B cell (primary cell): Measurements from ENCODE around the gene MGARP. TPM values are rescaled to one million over a fixed set of nuclear protein-coding genes. Genes with fewer than 3 reads are reported as not detected.

ENCODE experiments used
- ATAC-seq: fragments of 200-7000 bp; cut with Tn5 transposase; one replicate; pipeline ENCODE4 v1.10.0; 2021; ENCODE audit warnings: low read depth, mild to moderate bottlenecking, moderate number of reproducible peaks, moderate library complexity
- CTCF ChIA-PET: fragments of 350-600 bp; sonication (Branson Sonifier 250); formaldehyde crosslinking; loops from one replicate; lab custom pipeline; 2021; ENCODE audit warnings: antibody characterized with exemption, inconsistent platforms; lab: Charles Lee
- POLR2A ChIA-PET: fragments of 350-600 bp; sonication (Branson Sonifier 250); formaldehyde crosslinking; loops from one replicate; lab custom pipeline; 2021; ENCODE audit warnings: antibody characterized with exemption; lab: Charles Lee
- DNase-seq: peaks from one replicate; pipeline ENCODE4 v3.0.0; 2013
- H2AFZ ChIP-seq: 2 replicates; pipeline ENCODE4 v1.6.1; 2012; ENCODE audit warnings: mild to moderate bottlenecking, low read depth, low read length; ENCODE audit not compliant: insufficient read depth, poor library complexity, severe bottlenecking
- H3K27ac ChIP-seq, 2 donors: 1 replicate in 1 of 2; 2 replicates in 1 of 2; pipeline ENCODE4 v1.5.1; 2012 to 2013; ENCODE audit warnings: low read length in 2 of 2, mild to moderate bottlenecking in 2 of 2, moderate library complexity in 1 of 2
- H3K27me3 ChIP-seq, 4 experiments: fragments of 200-600 bp in 1 of 4; sonication (generic) in 1 of 4; replicated peaks in 1 of 4; 1 replicate in 2 of 4; 2 replicates in 2 of 4; pipeline versions ENCODE4 v1.6.1 to v1.7.0; 2013 to 2016; ENCODE audit warnings: low read length in 3 of 4, mild to moderate bottlenecking in 2 of 4, mixed read lengths in 1 of 4, moderate library complexity in 1 of 4; ENCODE audit not compliant: insufficient read depth in 4 of 4, control insufficient read depth in 3 of 4; ENCODE audit errors: control extremely low read depth in 1 of 4
- H3K36me3 ChIP-seq, 2 experiments: replicated peaks in 1 of 2; 1 replicate in 1 of 2; 2 replicates in 1 of 2; pipeline versions ENCODE4 v1.6.1 to v1.7.1; 2013; ENCODE audit warnings: low read length in 1 of 2; ENCODE audit not compliant: insufficient read depth in 2 of 2, control insufficient read depth in 1 of 2; ENCODE audit errors: control extremely low read depth in 1 of 2, extremely low read depth in 1 of 2
- H3K4me1 ChIP-seq, 2 donors: fragments of 200-600 bp in 1 of 2; sonication (generic) in 1 of 2; 1 replicate in 1 of 2; 2 replicates in 1 of 2; pipeline versions ENCODE4 v1.5.1 to v1.6.1; 2013 to 2017; ENCODE audit warnings: low read length in 2 of 2; ENCODE audit not compliant: control insufficient read depth in 2 of 2, insufficient read depth in 2 of 2
- H3K4me2 ChIP-seq: replicated peaks from 2 replicates; pipeline ENCODE3; 2012; ENCODE audit warnings: mild to moderate bottlenecking, low read depth, low read length; ENCODE audit not compliant: poor library complexity, severe bottlenecking
- H3K4me3 ChIP-seq, 5 experiments: fragments of 200-600 bp in 1 of 5; sonication (generic) in 1 of 5; 1 replicate in 3 of 5; 2 replicates in 2 of 5; pipeline versions ENCODE4 v1.5.1 to v1.7.0; 2011 to 2016; ENCODE audit warnings: low read length in 4 of 5, mild to moderate bottlenecking in 4 of 5, low read depth in 2 of 5, control low read depth in 1 of 5, moderate library complexity in 1 of 5; ENCODE audit not compliant: insufficient read depth in 1 of 5; ENCODE audit errors: control extremely low read depth in 1 of 5, extremely low read depth in 1 of 5
- H3K79me2 ChIP-seq: fragments of 200-600 bp; sonication (generic); one replicate; pipeline ENCODE4 v1.6.0; 2016; ENCODE audit warnings: low read length; ENCODE audit not compliant: control insufficient read depth, insufficient read depth
- H3K9ac ChIP-seq: fragments of 200-600 bp; sonication (generic); 2 replicates; pipeline ENCODE4 v1.6.1; 2017; ENCODE audit warnings: mild to moderate bottlenecking, low read length, moderate library complexity
- H3K9me3 ChIP-seq, 3 donors: one replicate each; pipeline versions ENCODE4 v1.6.1 to v1.7.1; 2013; ENCODE audit warnings: low read length in 2 of 3; ENCODE audit not compliant: control insufficient read depth in 2 of 3, insufficient read depth in 1 of 3; ENCODE audit errors: control extremely low read depth in 1 of 3
- H4K20me1 ChIP-seq: 2 replicates; pipeline ENCODE4 v1.6.0; 2012; ENCODE audit warnings: mild to moderate bottlenecking, low read length; ENCODE audit not compliant: insufficient read depth, control insufficient read depth, poor library complexity, severe bottlenecking
- H3K27ac Mint-ChIP-seq: one replicate; pipeline ENCODE4 v1.8.0; 2021; ENCODE audit warnings: mixed read lengths
- H3K27me3 Mint-ChIP-seq: one replicate; pipeline ENCODE4 v1.8.0; 2021; ENCODE audit warnings: mixed read lengths
- H3K4me1 Mint-ChIP-seq: one replicate; pipeline ENCODE4 v1.8.0; 2021; ENCODE audit warnings: mixed read lengths
- H3K4me3 Mint-ChIP-seq: one replicate; pipeline ENCODE4 v1.8.0; 2021; ENCODE audit warnings: mixed read lengths
- H3K9me3 Mint-ChIP-seq: one replicate; pipeline ENCODE4 v1.8.0; 2022; ENCODE audit warnings: mixed read lengths; ENCODE audit not compliant: insufficient read depth
- EZH2 ChIP-seq: IDR thresholded peaks from 2 replicates; pipeline ENCODE4 v1.6.1; 2012; ENCODE audit warnings: borderline replicate concordance, low read depth, mild to moderate bottlenecking, moderate library complexity, low read length; ENCODE audit not compliant: insufficient read depth, poor library complexity, severe bottlenecking
- WGBS: methylation state at CpG from one replicate; pipeline ENCODE4 v1.1.5; 2013; ENCODE audit warnings: missing lambda C conversion rate; ENCODE audit not compliant: insufficient coverage; 5-methylcytosine and 5-hydroxymethylcytosine counted together
- intact Hi-C: fragments of 100-400 bp; cut with micrococcal nuclease; formaldehyde crosslinking; loops from one replicate; pipeline ENCODE4 v1.10.0; 2022
- polyA plus RNA-seq: library from polyadenylated mRNA; depleted of rRNA; stranded (reverse); fragments of >200 nt; gene quantifications from 2 replicates; pipeline ENCODE4 v1.2.3, GENCODE V29; 2012
- total RNA-seq, 2 donors: library from RNA; stranded (reverse); fragments of 120-200 nt in 1 of 2; gene quantifications; 1 replicate in 1 of 2; 2 replicates in 1 of 2; pipeline versions ENCODE4 v1.2.3 to v1.2.4, GENCODE V29; 2013 to 2022
- TF ChIP-seq, protein P1 (sequence below): fragments of 200-600 bp; IDR thresholded peaks from one replicate; pipeline ENCODE4 v1.8.0; 2022; ENCODE audit warnings: antibody characterized with exemption, mild to moderate bottlenecking

The MGARP gene
- total and polyA plus RNA-seq, 2 donors (not counting 1 experiment from before 2014, with no cell fraction given) = 0.28 TPM; not detected in 1

DNA sequence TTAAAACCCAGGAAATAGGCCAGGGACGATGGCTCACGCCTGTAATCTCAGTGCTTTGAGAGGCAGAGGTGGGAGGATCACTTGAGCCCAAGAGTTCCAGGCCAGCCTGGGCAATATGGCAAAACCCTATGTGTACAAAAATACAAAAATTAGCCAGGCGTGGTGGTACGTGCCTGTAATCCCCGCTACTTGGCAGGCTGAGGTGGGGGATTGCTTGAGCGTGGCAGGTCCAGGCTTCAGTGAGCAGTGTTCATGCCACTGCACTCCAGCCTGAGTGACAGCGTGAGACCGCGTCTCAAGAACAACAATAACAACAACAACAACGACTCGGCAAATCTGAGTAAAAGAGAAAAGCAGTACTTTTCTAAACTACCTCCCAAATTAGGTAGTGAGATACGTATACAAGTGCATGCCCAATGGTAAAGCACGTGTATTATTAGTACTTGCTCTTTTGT, 35.2 kb upstream of the MGARP start:
- H3K9ac ChIP-seq = peak overlapping the region; percentile 40
- peak overlapping the region; percentile 87 for H3K4me3 Mint-ChIP-seq

More for the DNA sequence above, 35.2 kb upstream of the MGARP start:
- Mint-ChIP-seq H3K9me3 (no peaks in the 10 kb centered on the region), H3K27ac (peak overlapping the region; percentile 93), H3K27me3 (no peaks in the 10 kb centered on the region), H3K4me1 (peaks cover 75% of the 10 kb centered on the region)
- Histone ChIP-seq H2AFZ (no peak overlapping the region), H3K36me3 (no peaks in the 10 kb centered on the region), H3K27ac (peak overlapping the region; percentile 80), H3K9me3 (peaks cover 0 to 13% (median 0%) of the 10 kb centered on the region in 3 donors), H4K20me1 (peaks cover 18% of the 10 kb centered on the region), H3K4me2 (peak overlapping the region; percentile 64), H3K4me1 (peaks cover 44 to 66% of the 10 kb centered on the region in 2 donors), H3K27me3 (no peaks in the 10 kb centered on the region), H3K4me3 (peak overlapping the region in 3 of 5 experiments; percentile 25 to 49 (median 40)), H3K79me2 (peaks cover 95% of the 10 kb centered on the region)
- ATAC-seq (peak; percentile 72), DNase-seq (peak; percentile 66)
- ChIA-PET CTCF (interaction anchor here (1.1 to 2.5 kb wide), 2 partner anchors 17 to 20 kb away, joined by 3 to 6 read pairs; no protein-coding TSS in a partner anchor), POLR2A (no interaction called here)
- WGBS = 42% methylated on average over 6 of the region's 13 CpGs
- TF ChIP-seq, protein P1, sequence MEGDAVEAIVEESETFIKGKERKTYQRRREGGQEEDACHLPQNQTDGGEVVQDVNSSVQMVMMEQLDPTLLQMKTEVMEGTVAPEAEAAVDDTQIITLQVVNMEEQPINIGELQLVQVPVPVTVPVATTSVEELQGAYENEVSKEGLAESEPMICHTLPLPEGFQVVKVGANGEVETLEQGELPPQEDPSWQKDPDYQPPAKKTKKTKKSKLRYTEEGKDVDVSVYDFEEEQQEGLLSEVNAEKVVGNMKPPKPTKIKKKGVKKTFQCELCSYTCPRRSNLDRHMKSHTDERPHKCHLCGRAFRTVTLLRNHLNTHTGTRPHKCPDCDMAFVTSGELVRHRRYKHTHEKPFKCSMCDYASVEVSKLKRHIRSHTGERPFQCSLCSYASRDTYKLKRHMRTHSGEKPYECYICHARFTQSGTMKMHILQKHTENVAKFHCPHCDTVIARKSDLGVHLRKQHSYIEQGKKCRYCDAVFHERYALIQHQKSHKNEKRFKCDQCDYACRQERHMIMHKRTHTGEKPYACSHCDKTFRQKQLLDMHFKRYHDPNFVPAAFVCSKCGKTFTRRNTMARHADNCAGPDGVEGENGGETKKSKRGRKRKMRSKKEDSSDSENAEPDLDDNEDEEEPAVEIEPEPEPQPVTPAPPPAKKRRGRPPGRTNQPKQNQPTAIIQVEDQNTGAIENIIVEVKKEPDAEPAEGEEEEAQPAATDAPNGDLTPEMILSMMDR = no peak
- no peak for TF ChIP-seq EZH2
- intact Hi-C loops = no loop called here
